Peyer's patch (tissue), 4 donors: ENCODE results near the gene MYO1B.

Experiments
- POLR2A ChIP-seq, 2 donors: fragments of 450-650 bp; IDR thresholded peaks; one replicate each; pipeline ENCODE4 v1.5.1; 2017; ENCODE audit warnings: antibody characterized with exemption in 2 of 2, mild to moderate bottlenecking in 2 of 2, moderate library complexity in 2 of 2
- TF ChIP-seq, protein P1 (sequence below), 6 experiments: fragments of 450-650 bp in 4 of 6; fragments of 200-600 bp in 2 of 6; sonication (generic) in 1 of 6; IDR thresholded peaks; one replicate each; pipeline ENCODE4 v1.5.1; 2017 to 2019; ENCODE audit warnings: antibody characterized with exemption in 6 of 6, mild to moderate bottlenecking in 3 of 6, moderate library complexity in 1 of 6

DNA sequence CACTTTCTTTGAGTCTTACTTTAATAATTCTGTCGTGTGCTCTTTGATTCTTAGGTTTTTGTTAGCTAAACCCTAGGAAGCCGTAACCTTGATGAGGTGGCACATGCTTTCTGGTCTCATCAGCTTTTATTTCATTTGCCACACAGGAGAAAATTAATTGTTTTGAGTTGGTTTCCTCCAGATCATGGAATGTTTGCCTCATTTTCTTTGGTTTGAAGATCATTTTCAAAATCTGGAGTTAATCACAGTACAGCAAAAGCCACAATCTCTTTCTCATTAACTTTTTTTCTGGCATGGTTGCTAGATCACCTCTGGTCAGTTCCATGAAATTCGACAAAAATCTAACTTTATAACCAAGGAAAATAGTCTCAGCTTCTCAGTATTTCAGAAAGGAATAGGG lies 182.9 kb downstream of the MYO1B start:
- TF ChIP-seq, protein P1, sequence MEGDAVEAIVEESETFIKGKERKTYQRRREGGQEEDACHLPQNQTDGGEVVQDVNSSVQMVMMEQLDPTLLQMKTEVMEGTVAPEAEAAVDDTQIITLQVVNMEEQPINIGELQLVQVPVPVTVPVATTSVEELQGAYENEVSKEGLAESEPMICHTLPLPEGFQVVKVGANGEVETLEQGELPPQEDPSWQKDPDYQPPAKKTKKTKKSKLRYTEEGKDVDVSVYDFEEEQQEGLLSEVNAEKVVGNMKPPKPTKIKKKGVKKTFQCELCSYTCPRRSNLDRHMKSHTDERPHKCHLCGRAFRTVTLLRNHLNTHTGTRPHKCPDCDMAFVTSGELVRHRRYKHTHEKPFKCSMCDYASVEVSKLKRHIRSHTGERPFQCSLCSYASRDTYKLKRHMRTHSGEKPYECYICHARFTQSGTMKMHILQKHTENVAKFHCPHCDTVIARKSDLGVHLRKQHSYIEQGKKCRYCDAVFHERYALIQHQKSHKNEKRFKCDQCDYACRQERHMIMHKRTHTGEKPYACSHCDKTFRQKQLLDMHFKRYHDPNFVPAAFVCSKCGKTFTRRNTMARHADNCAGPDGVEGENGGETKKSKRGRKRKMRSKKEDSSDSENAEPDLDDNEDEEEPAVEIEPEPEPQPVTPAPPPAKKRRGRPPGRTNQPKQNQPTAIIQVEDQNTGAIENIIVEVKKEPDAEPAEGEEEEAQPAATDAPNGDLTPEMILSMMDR (IDR thresholded peaks at IDR 0.05): no peak
- TF ChIP-seq POLR2A (IDR thresholded peaks at IDR 0.05): no peak
